A549 (cell line): ENCODE measurements around the gene FBXO31.

Experiments
- CEBPB ChIP-seq, 2 experiments: fragments of >200 bp in 1 of 2; sonication (Bioruptor Twin) in 1 of 2; formaldehyde crosslinking in 1 of 2; IDR thresholded peaks; 2 replicates each; pipeline ENCODE4 v1.6.1; 2012 to 2016
- CHD4 ChIP-seq: fragments of 200-600 bp; sonication (generic); IDR thresholded peaks from 2 replicates; pipeline ENCODE4 v1.6.1; 2016; ENCODE audit warnings: antibody characterized with exemption, mild to moderate bottlenecking, borderline replicate concordance
- EP300 ChIP-seq, 2 experiments: fragments of >200 bp; sonication (Bioruptor Twin); formaldehyde crosslinking; IDR thresholded peaks; 2 replicates in 1 of 2; 3 replicates in 1 of 2; pipeline ENCODE4 v1.6.1; 2016 to 2017
- JUNB ChIP-seq: fragments of >200 bp; sonication (Bioruptor Twin); formaldehyde crosslinking; IDR thresholded peaks from 2 replicates; pipeline ENCODE4 v1.6.1; 2016
- KDM1A ChIP-seq: fragments of 200-600 bp; sonication (generic); IDR thresholded peaks from 2 replicates; pipeline ENCODE4 v1.6.1; 2016; ENCODE audit warnings: low read depth, mild to moderate bottlenecking
- NPAS2 ChIP-seq: fragments of 250-450 bp; sonication (Bioruptor Pico); IDR thresholded peaks from 2 replicates; pipeline ENCODE4 v1.8.0; 2022; ENCODE audit warnings: mild to moderate bottlenecking, moderate library complexity, borderline replicate concordance
- POLR2A ChIP-seq: IDR thresholded peaks from 2 replicates; pipeline ENCODE4 v1.6.1; 2012; ENCODE audit warnings: mild to moderate bottlenecking, low read length
- ZFP36 ChIP-seq: fragments of 450-650 bp; IDR thresholded peaks from 2 replicates; pipeline ENCODE4 v1.6.1; 2014; ENCODE audit warnings: borderline replicate concordance; ENCODE audit not compliant: partially characterized antibody
- TF ChIP-seq, protein P1 (sequence below): fragments of >200 bp; sonication (Bioruptor Twin); formaldehyde crosslinking; IDR thresholded peaks from 3 replicates; pipeline ENCODE4 v1.5.1; 2016
- TF ChIP-seq, protein P2 (sequence below): IDR thresholded peaks from 2 replicates; pipeline ENCODE4 v1.6.1; 2012

DNA sequence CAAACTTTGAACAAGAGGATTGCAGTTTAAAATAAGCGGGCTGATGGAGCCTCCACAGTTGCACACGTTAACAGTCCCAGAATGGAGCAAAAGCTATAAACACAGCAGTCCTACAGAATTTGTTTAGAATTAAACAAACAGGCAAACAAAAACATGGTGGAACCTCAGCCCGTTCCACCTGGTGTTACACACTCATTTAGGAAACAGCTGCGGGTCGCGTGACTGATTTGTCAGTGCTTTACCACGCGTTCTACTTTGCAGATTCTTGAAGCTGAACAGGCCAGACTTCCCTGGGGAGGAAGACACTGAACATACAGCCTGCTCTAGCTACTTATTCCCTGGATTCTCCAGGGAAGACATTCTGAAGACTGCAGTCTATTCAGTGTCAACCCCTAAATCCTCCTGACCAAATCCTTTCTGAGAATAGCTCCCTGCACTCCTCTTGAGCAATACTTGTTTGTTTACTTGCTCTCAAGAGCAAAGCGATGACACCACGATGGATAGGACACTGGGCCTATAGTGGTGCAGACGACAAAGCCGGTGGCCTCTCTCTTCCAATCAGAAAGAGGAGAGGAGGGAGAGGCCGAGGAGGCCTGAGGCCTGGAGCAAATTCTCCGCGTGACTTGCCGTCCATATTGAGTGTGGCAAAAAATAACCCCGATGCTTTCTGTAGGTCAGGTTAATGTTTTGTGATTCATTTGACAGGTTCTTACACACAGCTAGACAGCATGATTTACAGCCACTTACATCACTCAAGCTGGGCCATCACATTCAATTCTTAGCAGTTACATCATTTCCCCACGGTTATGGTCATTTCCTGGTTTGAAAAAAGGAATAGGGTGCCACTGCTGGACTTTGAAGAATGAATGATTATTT is 4.6 kb upstream of the FBXO31 start:
- TF ChIP-seq CEBPB (IDR thresholded peaks at IDR 0.05): peak; percentile 93 to 98
- TF ChIP-seq, protein P1, sequence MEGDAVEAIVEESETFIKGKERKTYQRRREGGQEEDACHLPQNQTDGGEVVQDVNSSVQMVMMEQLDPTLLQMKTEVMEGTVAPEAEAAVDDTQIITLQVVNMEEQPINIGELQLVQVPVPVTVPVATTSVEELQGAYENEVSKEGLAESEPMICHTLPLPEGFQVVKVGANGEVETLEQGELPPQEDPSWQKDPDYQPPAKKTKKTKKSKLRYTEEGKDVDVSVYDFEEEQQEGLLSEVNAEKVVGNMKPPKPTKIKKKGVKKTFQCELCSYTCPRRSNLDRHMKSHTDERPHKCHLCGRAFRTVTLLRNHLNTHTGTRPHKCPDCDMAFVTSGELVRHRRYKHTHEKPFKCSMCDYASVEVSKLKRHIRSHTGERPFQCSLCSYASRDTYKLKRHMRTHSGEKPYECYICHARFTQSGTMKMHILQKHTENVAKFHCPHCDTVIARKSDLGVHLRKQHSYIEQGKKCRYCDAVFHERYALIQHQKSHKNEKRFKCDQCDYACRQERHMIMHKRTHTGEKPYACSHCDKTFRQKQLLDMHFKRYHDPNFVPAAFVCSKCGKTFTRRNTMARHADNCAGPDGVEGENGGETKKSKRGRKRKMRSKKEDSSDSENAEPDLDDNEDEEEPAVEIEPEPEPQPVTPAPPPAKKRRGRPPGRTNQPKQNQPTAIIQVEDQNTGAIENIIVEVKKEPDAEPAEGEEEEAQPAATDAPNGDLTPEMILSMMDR: no peak
- TF ChIP-seq POLR2A: no peak
- TF ChIP-seq, protein P2, sequence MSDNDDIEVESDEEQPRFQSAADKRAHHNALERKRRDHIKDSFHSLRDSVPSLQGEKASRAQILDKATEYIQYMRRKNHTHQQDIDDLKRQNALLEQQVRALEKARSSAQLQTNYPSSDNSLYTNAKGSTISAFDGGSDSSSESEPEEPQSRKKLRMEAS: peak; percentile 82
- peak; percentile 49 for TF ChIP-seq JUNB
- no peak for TF ChIP-seq CHD4
- no peak for TF ChIP-seq NPAS2 (CRISPR knock-in tag)
- no peak for TF ChIP-seq KDM1A
- no peak for TF ChIP-seq ZFP36
- peak; percentile 44 to 51; a peak in 2 of 5 replicates for TF ChIP-seq EP300 (IDR thresholded peaks at IDR 0.05)
